H1 (cell line): ENCODE data around the gene GRK6. TPM values are rescaled to one million over a fixed set of nuclear protein-coding genes. Genes with fewer than 3 reads are reported as not detected.

ENCODE experiments used
- CTCF ChIA-PET: fragments of 300-600 bp; sonication (Branson Sonifier 250); formaldehyde crosslinking; loops from one replicate; lab custom pipeline; 2021; ENCODE audit not compliant: partially characterized antibody; lab: Charles Lee
- POLR2A ChIA-PET: fragments of 300-600 bp; sonication (Branson Sonifier 250); formaldehyde crosslinking; loops from one replicate; lab custom pipeline; 2021; ENCODE audit warnings: inconsistent platforms; ENCODE audit not compliant: partially characterized antibody; lab: Charles Lee
- DNase-seq, 2 experiments: peaks; one replicate each; pipeline versions ENCODE4 v3.0.0 to v3.0.0-alpha.2; 2010 to 2022; ENCODE audit warnings: low spot score in 2 of 2, low read depth in 1 of 2, mixed read lengths in 1 of 2
- FAIRE-seq: peaks from 2 replicates; lab custom pipeline; 2011; peaks lifted over from hg19 to GRCh38; lab: Jason Lieb, UNC
- H2AFZ ChIP-seq: 2 replicates; pipeline ENCODE4 v1.8.1; 2012; ENCODE audit warnings: low read length, inconsistent platforms
- H2AK5ac ChIP-seq: 2 replicates; pipeline ENCODE4 v1.6.1; 2013; ENCODE audit warnings: low read depth, low read length
- H2BK120ac ChIP-seq: replicated peaks from 2 replicates; pipeline ENCODE3; 2013; ENCODE audit warnings: low read depth, low read length, inconsistent platforms
- H2BK12ac ChIP-seq: 2 replicates; pipeline ENCODE4 v1.6.1; 2013; ENCODE audit warnings: low read depth, low read length
- H2BK15ac ChIP-seq: 2 replicates; pipeline ENCODE4 v1.6.1; 2013; ENCODE audit warnings: low read length
- H2BK20ac ChIP-seq: 2 replicates; pipeline ENCODE4 v1.6.1; 2013; ENCODE audit warnings: low read length
- H2BK5ac ChIP-seq: 2 replicates; pipeline ENCODE4 v1.6.1; 2013; ENCODE audit warnings: low read depth, low read length
- H3K14ac ChIP-seq: 2 replicates; pipeline ENCODE4 v1.6.1; 2013; ENCODE audit warnings: inconsistent platforms; ENCODE audit not compliant: insufficient read length
- H3K18ac ChIP-seq: 2 replicates; pipeline ENCODE4 v1.6.1; 2013; ENCODE audit warnings: low read length; ENCODE audit errors: extremely low read depth
- H3K23ac ChIP-seq: 2 replicates; pipeline ENCODE4 v1.6.1; 2013; ENCODE audit warnings: inconsistent platforms; ENCODE audit not compliant: insufficient read length
- H3K23me2 ChIP-seq: 2 replicates; pipeline ENCODE4 v1.6.1; 2013; ENCODE audit warnings: low read depth, low read length
- H3K27ac ChIP-seq: 2 replicates; pipeline ENCODE4 v1.6.1; 2011; ENCODE audit warnings: low read depth, low read length, inconsistent platforms
- H3K27me3 ChIP-seq, 4 experiments: replicated peaks in 1 of 4; 1 replicate in 1 of 4; 2 replicates in 3 of 4; pipeline versions ENCODE4 v1.6.1 to v1.8.1; 2011 to 2013; ENCODE audit warnings: low read length in 3 of 4, mild to moderate bottlenecking in 3 of 4, inconsistent platforms in 2 of 4, mixed read lengths in 2 of 4, moderate library complexity in 1 of 4; ENCODE audit not compliant: control insufficient read depth in 3 of 4, insufficient read depth in 3 of 4; ENCODE audit errors: extremely low read depth in 1 of 4
- H3K36me3 ChIP-seq, 4 experiments: 2 replicates each; pipeline versions ENCODE4 v1.6.1 to v1.8.1; 2011 to 2013; ENCODE audit warnings: mild to moderate bottlenecking in 4 of 4, low read length in 3 of 4, moderate library complexity in 2 of 4, control low read depth in 1 of 4, inconsistent platforms in 1 of 4; ENCODE audit not compliant: insufficient read depth in 4 of 4, control insufficient read depth in 2 of 4
- H3K4ac ChIP-seq: replicated peaks from 2 replicates; pipeline ENCODE3; 2013; ENCODE audit warnings: low read length, low read depth, mixed read lengths, inconsistent platforms; ENCODE audit not compliant: insufficient read length
- H3K4me1 ChIP-seq, 4 experiments: replicated peaks in 1 of 4; 1 replicate in 1 of 4; 2 replicates in 3 of 4; pipeline versions ENCODE4 v1.6.1 to v1.8.1; 2011 to 2013; ENCODE audit warnings: low read length in 3 of 4, inconsistent platforms in 2 of 4, mixed read lengths in 1 of 4; ENCODE audit not compliant: insufficient read depth in 4 of 4, control insufficient read depth in 3 of 4
- H3K4me2 ChIP-seq, 2 experiments: 2 replicates each; pipeline versions ENCODE4 v1.6.1 to v1.8.1; 2011 to 2013; ENCODE audit warnings: low read depth in 2 of 2, low read length in 2 of 2, control low read depth in 1 of 2, inconsistent platforms in 1 of 2, mild to moderate bottlenecking in 1 of 2; ENCODE audit not compliant: insufficient read depth in 1 of 2
- H3K4me3 ChIP-seq, 4 experiments: fragments of 200-600, 300-600 bp in 1 of 4; sonication (generic), shearing (Covaris generic), sonication (Bioruptor Twin) in 1 of 4; 2 replicates each; pipeline versions ENCODE4 v1.5.1 to v1.8.1; 2011 to 2016; ENCODE audit warnings: low read length in 4 of 4, low read depth in 3 of 4, control low read depth in 2 of 4, inconsistent platforms in 2 of 4, mild to moderate bottlenecking in 2 of 4, mixed read lengths in 1 of 4, moderate library complexity in 1 of 4; ENCODE audit not compliant: insufficient read depth in 2 of 4; ENCODE audit errors: extremely low read depth in 1 of 4
- H3K56ac ChIP-seq: replicated peaks from 2 replicates; pipeline ENCODE3; 2013; ENCODE audit warnings: low read depth, mild to moderate bottlenecking, mixed read lengths, low read length, inconsistent platforms; ENCODE audit not compliant: insufficient read length
- H3K79me1 ChIP-seq: 2 replicates; pipeline ENCODE4 v1.6.1; 2013; ENCODE audit warnings: low read depth, low read length, control low read depth
- H3K79me2 ChIP-seq, 2 experiments: 2 replicates each; pipeline versions ENCODE4 v1.6.1 to v1.8.1; 2012 to 2013; ENCODE audit warnings: low read length in 2 of 2, mild to moderate bottlenecking in 2 of 2, inconsistent platforms in 1 of 2; ENCODE audit not compliant: insufficient read depth in 2 of 2, control insufficient read depth in 1 of 2
- H3K9ac ChIP-seq, 4 experiments: replicated peaks in 1 of 4; 1 replicate in 1 of 4; 2 replicates in 3 of 4; pipeline versions ENCODE4 v1.6.1 to v1.8.1; 2011 to 2013; ENCODE audit warnings: low read depth in 3 of 4, low read length in 3 of 4, control low read depth in 2 of 4, mild to moderate bottlenecking in 2 of 4, moderate library complexity in 2 of 4, inconsistent platforms in 1 of 4; ENCODE audit errors: extremely low read depth in 1 of 4
- H3K9me3 ChIP-seq, 2 experiments: 2 replicates each; pipeline versions ENCODE4 v1.6.1 to v1.8.1; 2012 to 2013; ENCODE audit warnings: mild to moderate bottlenecking in 2 of 2, moderate library complexity in 2 of 2, control low read depth in 1 of 2, inconsistent platforms in 1 of 2, low read depth in 1 of 2, low read length in 1 of 2, mixed read lengths in 1 of 2; ENCODE audit not compliant: insufficient read depth in 2 of 2
- H4K20me1 ChIP-seq, 2 experiments: replicated peaks in 1 of 2; 2 replicates each; pipeline versions ENCODE3 to v1.8.1; 2011 to 2013; ENCODE audit warnings: inconsistent platforms in 2 of 2, low read length in 2 of 2, mild to moderate bottlenecking in 1 of 2; ENCODE audit not compliant: insufficient read depth in 2 of 2, control insufficient read depth in 1 of 2
- H4K5ac ChIP-seq: 2 replicates; pipeline ENCODE4 v1.6.1; 2013; ENCODE audit warnings: low read length, low read depth, mixed read lengths, inconsistent platforms; ENCODE audit not compliant: insufficient read length
- H4K8ac ChIP-seq: 2 replicates; pipeline ENCODE4 v1.8.0; 2013; ENCODE audit warnings: mild to moderate bottlenecking, moderate library complexity, low read length, inconsistent platforms; ENCODE audit not compliant: insufficient read depth; ENCODE audit errors: extremely low read depth
- H4K91ac ChIP-seq: replicated peaks from 2 replicates; pipeline ENCODE3; 2013; ENCODE audit warnings: low read length, mixed read lengths, inconsistent platforms; ENCODE audit not compliant: insufficient read length
- ATF3 ChIP-seq: IDR thresholded peaks from 2 replicates; pipeline ENCODE4 v1.6.1; 2011; ENCODE audit warnings: low read depth, mild to moderate bottlenecking, low read length; ENCODE audit not compliant: insufficient read depth
- BRCA1 ChIP-seq: IDR thresholded peaks from 2 replicates; pipeline ENCODE4 v1.6.1; 2012; ENCODE audit warnings: low read depth, low read length, improper control_type of control experiment
- CREB1 ChIP-seq: IDR thresholded peaks from 2 replicates; pipeline ENCODE4 v1.6.1; 2012; ENCODE audit warnings: inconsistent platforms
- EP300 ChIP-seq, 2 experiments: IDR thresholded peaks; 1 replicate in 1 of 2; 2 replicates in 1 of 2; pipeline ENCODE4 v1.6.1; 2011 to 2012; ENCODE audit warnings: low read depth in 2 of 2, low read length in 2 of 2, mild to moderate bottlenecking in 2 of 2, borderline replicate concordance in 1 of 2, inconsistent platforms in 1 of 2, moderate library complexity in 1 of 2
- GTF2F1 ChIP-seq: IDR thresholded peaks from 2 replicates; pipeline ENCODE4 v1.6.1; 2012; ENCODE audit warnings: low read depth, low read length, improper control_type of control experiment, borderline replicate concordance
- SIRT6 ChIP-seq: IDR thresholded peaks from one replicate; pipeline ENCODE4 v1.7.1; 2012; ENCODE audit warnings: low read length, inconsistent platforms
- ZNF274 ChIP-seq: IDR thresholded peaks from 2 replicates; pipeline ENCODE4 v1.7.0; 2012; ENCODE audit warnings: low read length, borderline replicate concordance; ENCODE audit errors: extremely low read depth
- WGBS, 2 experiments: shearing (Covaris generic) in 1 of 2; methylation state at CpG; one replicate each; pipeline versions ENCODE4 v1.1.6 to v1.1.7; 2013 to 2015; ENCODE audit warnings: low lambda C conversion rate in 2 of 2, mixed read lengths in 2 of 2, inconsistent platforms in 1 of 2, low coverage in 1 of 2, missing lambda C conversion rate in 1 of 2; ENCODE audit not compliant: insufficient replicate concordance in 2 of 2, insufficient coverage in 1 of 2, insufficient read length in 1 of 2; ENCODE audit errors: extremely low coverage in 1 of 2, missing lambda C conversion rate in 1 of 2; 5-methylcytosine and 5-hydroxymethylcytosine counted together
- polyA plus RNA-seq, 7 experiments: library from polyadenylated mRNA; depleted of rRNA in 3 of 7; stranded (reverse) in 5 of 7; unstranded in 2 of 7; fragments of >200 nt in 5 of 7; fragments of 200-250 nt in 2 of 7; gene quantifications; 1 replicate in 5 of 7; 2 replicates in 1 of 7; 4 replicates in 1 of 7; pipeline versions ENCODE4 v1.2.1 to v1.2.3, GENCODE V29; 2011 to 2013; ENCODE audit warnings: missing spikeins in 2 of 7, mixed read lengths in 2 of 7
- total RNA-seq: library from RNA; stranded (reverse); fragmentation: NEBNext Ultra II Directional; extraction: Animal tissue kit (Norgen Biotek cat#: 25700); gene quantifications from 2 replicates; pipeline ENCODE4 v1.2.1, GENCODE V29; 2021
- TF ChIP-seq, protein P1 (sequence below): IDR thresholded peaks from 2 replicates; pipeline ENCODE4 v1.6.1; 2011; ENCODE audit warnings: low read length, improper control_type of control experiment

The GRK6 gene
- total and polyA plus RNA-seq, 2 of the 8 experiments (the other 6 are each of a cell fraction or from before 2014, with no cell fraction given): 31.8 to 57.8 TPM

DNA sequence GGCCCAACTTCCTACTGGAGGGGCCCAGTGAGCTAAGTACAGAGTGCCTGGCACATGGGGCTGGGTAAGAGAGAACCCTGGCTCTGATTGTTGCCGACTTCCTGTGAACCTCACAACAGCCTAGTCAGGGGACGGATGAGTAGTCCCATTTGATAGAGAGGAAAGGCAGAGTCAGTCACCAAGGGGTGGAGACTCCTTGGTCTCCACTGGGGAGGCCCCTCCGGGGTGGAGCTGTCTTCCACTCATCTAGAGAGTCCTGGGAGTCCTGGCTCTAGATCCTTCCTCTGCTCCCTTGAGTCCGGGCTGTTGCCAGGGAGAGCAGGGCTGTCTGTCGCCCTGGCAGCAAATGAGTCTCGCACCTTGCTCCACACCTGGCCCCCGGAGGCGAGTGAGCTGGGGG is 8.0 kb downstream of the GRK6 start:
- no peak overlapping the region for H2BK120ac ChIP-seq
- no peak overlapping the region for H2AK5ac ChIP-seq
- H4K8ac ChIP-seq: no peak overlapping the region
- H3K36me3 ChIP-seq: peaks cover 7 to 46% (median 30%) of the 10 kb centered on the region in 4 experiments; a peak in 6 of 8 replicates
- no peaks in the 10 kb centered on the region for H3K4me1 ChIP-seq
- H3K18ac ChIP-seq: no peak overlapping the region
- H3K27ac ChIP-seq: no peak overlapping the region
- H3K27me3 ChIP-seq: no peaks in the 10 kb centered on the region
- no peak overlapping the region for H2BK15ac ChIP-seq
- H3K4me2 ChIP-seq: no peak overlapping the region
- FAIRE-seq (no peak), DNase-seq (no peak)
- 94% methylated on average over 8 of the region's 8 CpGs; no CpG with 5 or more reads in 1 of the 2 experiments for WGBS, 2 experiments
- H3K56ac ChIP-seq: no peak overlapping the region
- TF ChIP-seq GTF2F1: no peak
- TF ChIP-seq BRCA1: no peak
- TF ChIP-seq SIRT6: no peak
- no peak for TF ChIP-seq EP300 (IDR thresholded peaks at IDR 0.05; ENCODE audit: borderline replicate concordance in 1 of 2, low read depth in 2 of 2, low read length in 2 of 2)
- no peak for TF ChIP-seq CREB1
- no peak for TF ChIP-seq ZNF274
- no peak for TF ChIP-seq ATF3
- TF ChIP-seq, protein P1, sequence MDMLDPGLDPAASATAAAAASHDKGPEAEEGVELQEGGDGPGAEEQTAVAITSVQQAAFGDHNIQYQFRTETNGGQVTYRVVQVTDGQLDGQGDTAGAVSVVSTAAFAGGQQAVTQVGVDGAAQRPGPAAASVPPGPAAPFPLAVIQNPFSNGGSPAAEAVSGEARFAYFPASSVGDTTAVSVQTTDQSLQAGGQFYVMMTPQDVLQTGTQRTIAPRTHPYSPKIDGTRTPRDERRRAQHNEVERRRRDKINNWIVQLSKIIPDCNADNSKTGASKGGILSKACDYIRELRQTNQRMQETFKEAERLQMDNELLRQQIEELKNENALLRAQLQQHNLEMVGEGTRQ: no peak
- H2BK20ac ChIP-seq: no peak overlapping the region
- no peak overlapping the region for H3K23ac ChIP-seq
- H4K5ac ChIP-seq: no peak overlapping the region
- H3K23me2 ChIP-seq: no peaks in the 10 kb centered on the region
- peaks cover 2% of the 10 kb centered on the region; the same call in 1 of the 2 replicates for H3K79me1 ChIP-seq
- no peak overlapping the region for H2AFZ ChIP-seq
- no peak overlapping the region for H3K4me3 ChIP-seq
- no peak overlapping the region for H3K9ac ChIP-seq
- POLR2A ChIA-PET: interaction anchor here (0.9 to 24.2 kb wide), 6 partner anchors 11 to 43 kb away, joined by 3 to 460 read pairs (median 6); partner anchors contain the start of genes GRK6 and PRR7
- H3K14ac ChIP-seq: no peak overlapping the region
- H4K20me1 ChIP-seq: peaks cover 8 to 16% of the 10 kb centered on the region in 2 experiments
- no peak overlapping the region for H4K91ac ChIP-seq
- H2BK5ac ChIP-seq: no peak overlapping the region
- CTCF ChIA-PET: interaction anchor here (0.6 to 1.8 kb wide), 6 partner anchors 26 to 124 kb away, joined by 3 to 10 read pairs (median 4); no protein-coding TSS in a partner anchor
- H2BK12ac ChIP-seq: no peak overlapping the region
- peaks cover 0 to 4% of the 10 kb centered on the region in 2 experiments; a peak in 1 of 4 replicates for H3K79me2 ChIP-seq
- H3K9me3 ChIP-seq: no peaks in the 10 kb centered on the region
- no peak overlapping the region for H3K4ac ChIP-seq
